Measurements from ENCODE around the gene KDM8.
A peak's percentile ranks its signal among the peaks of the same experiment; 100 is the strongest.

The KDM8 gene

GRCh38 chr16:27171584-27171983 is 31.7 kb upstream of the KDM8 start:
- H2AFZ ChIP-seq (ENCODE audit: insufficient read depth, low read length, poor library complexity) = no peak overlapping the region
- no peak overlapping the region for H3K14ac ChIP-seq (ENCODE audit: low read length)
- no peak overlapping the region for H2BK12ac ChIP-seq (ENCODE audit: low read length)
- H3K79me2 ChIP-seq (ENCODE audit: control insufficient read depth, insufficient read depth, low read length, poor library complexity) = no peaks in the 10 kb centered on the region
- H4K91ac ChIP-seq (ENCODE audit: low read depth, low read length) = no peak overlapping the region
- H3K27me3 ChIP-seq (ENCODE audit: insufficient read depth, low read length) = no peaks in the 10 kb centered on the region
- no peak overlapping the region for H3K4me3 ChIP-seq (ENCODE audit: low read depth, low read length)
- no peaks in the 10 kb centered on the region for H3K79me1 ChIP-seq (ENCODE audit: low read length)
- no peak overlapping the region for H2AK5ac ChIP-seq (ENCODE audit: low read length)
- WGBS (ENCODE audit: extremely low coverage, insufficient coverage, insufficient read length) = no CpG with 5 or more reads among the region's 4 CpGs
- H3K27ac ChIP-seq (ENCODE audit: low read depth, low read length) = no peak overlapping the region
- H3K9ac ChIP-seq (ENCODE audit: low read length) = no peak overlapping the region
- H3K4me1 ChIP-seq (ENCODE audit: control insufficient read depth in 1 of 2, insufficient read depth in 2 of 2, low read length in 2 of 2) = no peaks in the 10 kb centered on the region
- DNase-seq = no peak
- H4K12ac ChIP-seq (ENCODE audit: low read depth, low read length) = no peak overlapping the region
- no peak overlapping the region for H2BK5ac ChIP-seq (ENCODE audit: low read depth, low read length, poor library complexity)
- H3K36me3 ChIP-seq (ENCODE audit: control insufficient read depth in 1 of 2, insufficient read depth in 2 of 2, low read length in 2 of 2) = no peaks in the 10 kb centered on the region
- H4K8ac ChIP-seq (ENCODE audit: low read depth, low read length) = no peak overlapping the region
- no peak overlapping the region for H3K4ac ChIP-seq (ENCODE audit: low read depth, low read length)
- no peak overlapping the region for H3K18ac ChIP-seq (ENCODE audit: low read length)
- no peak overlapping the region for H3K4me2 ChIP-seq (ENCODE audit: low read length)
- peaks cover 6% of the 10 kb centered on the region for H3K9me3 ChIP-seq (ENCODE audit: insufficient read depth, low read depth, low read length)
- H3K23ac ChIP-seq (ENCODE audit: low read length) = no peak overlapping the region
- no peak overlapping the region for H2BK120ac ChIP-seq (ENCODE audit: insufficient read depth, low read length, poor library complexity)

DNA sequence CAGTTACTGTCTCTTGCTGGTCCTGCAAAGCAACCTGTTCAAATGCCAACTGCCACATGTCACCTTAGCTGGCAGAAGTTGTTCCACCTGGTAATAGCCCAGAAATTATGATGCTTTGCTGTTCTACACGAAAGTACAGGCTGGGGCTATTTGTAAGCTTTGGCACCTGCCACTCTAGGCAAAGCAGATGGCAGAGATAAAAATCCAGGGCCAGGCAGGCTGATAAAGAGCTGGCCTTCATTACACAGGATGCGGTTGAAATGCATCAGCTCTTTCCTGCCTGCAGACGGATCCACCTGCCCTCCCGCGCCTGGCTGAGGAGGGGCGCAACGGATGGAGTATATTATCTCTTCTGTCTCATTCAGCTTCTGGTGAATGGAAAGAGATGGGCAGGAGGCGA is 29.3 kb upstream of the KDM8 start:
- no peak overlapping the region for H3K14ac ChIP-seq (ENCODE audit: low read length)
- no peaks in the 10 kb centered on the region for H3K4me1 ChIP-seq (ENCODE audit: control insufficient read depth in 1 of 2, insufficient read depth in 2 of 2, low read length in 2 of 2)
- no peak overlapping the region for H3K23ac ChIP-seq (ENCODE audit: low read length)
- no peaks in the 10 kb centered on the region for H3K36me3 ChIP-seq (ENCODE audit: control insufficient read depth in 1 of 2, insufficient read depth in 2 of 2, low read length in 2 of 2)
- no peak overlapping the region for H3K4ac ChIP-seq (ENCODE audit: low read depth, low read length)
- H3K27me3 ChIP-seq (ENCODE audit: insufficient read depth, low read length) = no peaks in the 10 kb centered on the region
- no peak overlapping the region for H2BK120ac ChIP-seq (ENCODE audit: insufficient read depth, low read length, poor library complexity)
- no peaks in the 10 kb centered on the region for H3K79me1 ChIP-seq (ENCODE audit: low read length)
- H4K8ac ChIP-seq (ENCODE audit: low read depth, low read length) = no peak overlapping the region
- no peak overlapping the region for H3K9ac ChIP-seq (ENCODE audit: low read length)
- H3K79me2 ChIP-seq (ENCODE audit: control insufficient read depth, insufficient read depth, low read length, poor library complexity) = no peaks in the 10 kb centered on the region
- H2AK5ac ChIP-seq (ENCODE audit: low read length) = no peak overlapping the region
- H2BK12ac ChIP-seq (ENCODE audit: low read length) = no peak overlapping the region
- WGBS (ENCODE audit: extremely low coverage, insufficient coverage, insufficient read length) = no CpG with 5 or more reads among the region's 8 CpGs
- H3K18ac ChIP-seq (ENCODE audit: low read length) = no peak overlapping the region
- no peak overlapping the region for H2AFZ ChIP-seq (ENCODE audit: insufficient read depth, low read length, poor library complexity)
- H4K91ac ChIP-seq (ENCODE audit: low read depth, low read length) = no peak overlapping the region
- H4K12ac ChIP-seq (ENCODE audit: low read depth, low read length) = no peak overlapping the region
- DNase-seq = no peak
- no peak overlapping the region for H3K4me3 ChIP-seq (ENCODE audit: low read depth, low read length)
- H3K4me2 ChIP-seq (ENCODE audit: low read length) = no peak overlapping the region
- H3K9me3 ChIP-seq (ENCODE audit: insufficient read depth, low read depth, low read length) = peaks cover 3% of the 10 kb centered on the region
- no peak overlapping the region for H3K27ac ChIP-seq (ENCODE audit: low read depth, low read length)
- no peak overlapping the region for H2BK5ac ChIP-seq (ENCODE audit: low read depth, low read length, poor library complexity)

GRCh38 chr16:27174798-27175197 is 28.5 kb upstream of the KDM8 start:
- Histone ChIP-seq H3K4me3 (ENCODE audit: low read depth, low read length) (no peak overlapping the region), H3K4me2 (ENCODE audit: low read length) (no peak overlapping the region), H3K18ac (ENCODE audit: low read length) (no peak overlapping the region), H3K4ac (ENCODE audit: low read depth, low read length) (no peak overlapping the region), H2AFZ (ENCODE audit: insufficient read depth, low read length, poor library complexity) (no peak overlapping the region), H3K79me1 (ENCODE audit: low read length) (no peaks in the 10 kb centered on the region), H3K27me3 (ENCODE audit: insufficient read depth, low read length) (no peaks in the 10 kb centered on the region), H4K12ac (ENCODE audit: low read depth, low read length) (no peak overlapping the region), H2BK120ac (ENCODE audit: insufficient read depth, low read length, poor library complexity) (no peak overlapping the region), H3K9me3 (ENCODE audit: insufficient read depth, low read depth, low read length) (peaks cover 5% of the 10 kb centered on the region), H2BK12ac (ENCODE audit: low read length) (no peak overlapping the region), H4K91ac (ENCODE audit: low read depth, low read length) (no peak overlapping the region), H3K23ac (ENCODE audit: low read length) (no peak overlapping the region), H3K9ac (ENCODE audit: low read length) (no peak overlapping the region), H3K14ac (ENCODE audit: low read length) (no peak overlapping the region), H3K79me2 (ENCODE audit: control insufficient read depth, insufficient read depth, low read length, poor library complexity) (no peaks in the 10 kb centered on the region), H3K4me1 (ENCODE audit: control insufficient read depth in 1 of 2, insufficient read depth in 2 of 2, low read length in 2 of 2) (no peaks in the 10 kb centered on the region), H2BK5ac (ENCODE audit: low read depth, low read length, poor library complexity) (no peak overlapping the region), H3K27ac (ENCODE audit: low read depth, low read length) (no peak overlapping the region), H2AK5ac (ENCODE audit: low read length) (no peak overlapping the region), H4K8ac (ENCODE audit: low read depth, low read length) (no peak overlapping the region), H3K36me3 (ENCODE audit: control insufficient read depth in 1 of 2, insufficient read depth in 2 of 2, low read length in 2 of 2) (no peaks in the 10 kb centered on the region)
- no CpG with 5 or more reads among the region's 6 CpGs for WGBS (ENCODE audit: extremely low coverage, insufficient coverage, insufficient read length)
- peak; percentile 55 to 83 for DNase-seq

GRCh38 chr16:27175888-27176287 is 27.4 kb upstream of the KDM8 start:
- H2AK5ac ChIP-seq (ENCODE audit: low read length) = no peak overlapping the region
- no peak overlapping the region for H3K18ac ChIP-seq (ENCODE audit: low read length)
- no peak overlapping the region for H4K8ac ChIP-seq (ENCODE audit: low read depth, low read length)
- H2BK12ac ChIP-seq (ENCODE audit: low read length) = no peak overlapping the region
- H3K27ac ChIP-seq (ENCODE audit: low read depth, low read length) = no peak overlapping the region
- no peak overlapping the region for H3K23ac ChIP-seq (ENCODE audit: low read length)
- DNase-seq = no peak
- no peak overlapping the region for H4K12ac ChIP-seq (ENCODE audit: low read depth, low read length)
- no peaks in the 10 kb centered on the region for H3K79me1 ChIP-seq (ENCODE audit: low read length)
- H3K14ac ChIP-seq (ENCODE audit: low read length) = no peak overlapping the region
- no peak overlapping the region for H3K4me3 ChIP-seq (ENCODE audit: low read depth, low read length)
- WGBS (ENCODE audit: extremely low coverage, insufficient coverage, insufficient read length) = no CpG with 5 or more reads among the region's 8 CpGs
- H3K36me3 ChIP-seq (ENCODE audit: control insufficient read depth in 1 of 2, insufficient read depth in 2 of 2, low read length in 2 of 2) = no peaks in the 10 kb centered on the region
- H3K4ac ChIP-seq (ENCODE audit: low read depth, low read length) = no peak overlapping the region
- H3K4me1 ChIP-seq (ENCODE audit: control insufficient read depth in 1 of 2, insufficient read depth in 2 of 2, low read length in 2 of 2) = no peaks in the 10 kb centered on the region
- no peak overlapping the region for H2BK120ac ChIP-seq (ENCODE audit: insufficient read depth, low read length, poor library complexity)
- no peak overlapping the region for H3K4me2 ChIP-seq (ENCODE audit: low read length)
- H2AFZ ChIP-seq (ENCODE audit: insufficient read depth, low read length, poor library complexity) = no peak overlapping the region
- no peak overlapping the region for H4K91ac ChIP-seq (ENCODE audit: low read depth, low read length)
- no peak overlapping the region for H3K9ac ChIP-seq (ENCODE audit: low read length)
- peaks cover 5% of the 10 kb centered on the region for H3K9me3 ChIP-seq (ENCODE audit: insufficient read depth, low read depth, low read length)
- no peaks in the 10 kb centered on the region for H3K27me3 ChIP-seq (ENCODE audit: insufficient read depth, low read length)
- no peak overlapping the region for H2BK5ac ChIP-seq (ENCODE audit: low read depth, low read length, poor library complexity)
- H3K79me2 ChIP-seq (ENCODE audit: control insufficient read depth, insufficient read depth, low read length, poor library complexity) = no peaks in the 10 kb centered on the region
